NCI-H460 (cell line): ENCODE data around the gene DQX1. TPM values are rescaled to one million over a fixed set of nuclear protein-coding genes. Genes with fewer than 3 reads are reported as not detected.
"Not testable (repeated sequence)": the region's sequence is repeated elsewhere in the genome, so short reads cannot be mapped to it uniquely, and the experiment has no call there.

ENCODE experiments used
- DNase-seq: peaks from one replicate; pipeline ENCODE4 v3.0.0-alpha.2; 2016; ENCODE audit warnings: low read depth; ENCODE audit errors: extremely low read depth
- polyA plus RNA-seq: library from polyadenylated mRNA; depleted of rRNA; stranded (reverse); fragments of >200 nt; gene quantifications from 2 replicates; pipeline ENCODE4 v1.2.3, GENCODE V29; 2014; cell fraction: nucleus; rRNA removed
- total RNA-seq: library from RNA; depleted of rRNA; stranded (reverse); fragments of >200 nt; shearing (Covaris generic); gene quantifications from 2 replicates; pipeline ENCODE4 v1.2.3, GENCODE V29; 2014; rRNA removed

The DQX1 gene
- 0.12 TPM in 1 of 2 replicates, not detected in the other for total RNA-seq
- 0.35 and 0.38 TPM in 2 replicates for polyA plus RNA-seq

- no peak for DNase-seq
Measured at GRCh38 chr2:74525717-74526648, at the start of gene DQX1. DQX1 (minus strand) TSS chr2:74526231; CDS start chr2:74525729, 502 bp downstream.

DNA sequence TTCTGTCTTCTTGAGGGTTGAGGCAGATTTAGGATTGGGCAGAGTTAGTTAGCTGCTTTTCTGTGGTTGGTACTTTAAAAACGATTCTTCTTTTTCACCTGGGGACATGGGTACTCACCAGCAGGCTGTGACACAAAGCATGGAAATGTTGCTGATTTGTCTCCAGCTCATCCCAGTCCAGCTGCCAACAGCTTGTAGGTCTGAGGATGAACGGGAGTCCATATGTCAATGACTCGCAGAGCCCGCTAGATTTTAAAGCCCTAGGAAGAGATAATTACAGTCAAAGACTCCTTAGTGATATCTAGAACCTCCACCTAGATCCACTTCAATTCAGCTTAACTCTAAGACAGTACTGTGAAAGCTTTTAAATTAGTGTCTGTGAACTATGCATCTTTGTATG, 49.3 kb upstream of the DQX1 start:
- no peak for DNase-seq

DNA sequence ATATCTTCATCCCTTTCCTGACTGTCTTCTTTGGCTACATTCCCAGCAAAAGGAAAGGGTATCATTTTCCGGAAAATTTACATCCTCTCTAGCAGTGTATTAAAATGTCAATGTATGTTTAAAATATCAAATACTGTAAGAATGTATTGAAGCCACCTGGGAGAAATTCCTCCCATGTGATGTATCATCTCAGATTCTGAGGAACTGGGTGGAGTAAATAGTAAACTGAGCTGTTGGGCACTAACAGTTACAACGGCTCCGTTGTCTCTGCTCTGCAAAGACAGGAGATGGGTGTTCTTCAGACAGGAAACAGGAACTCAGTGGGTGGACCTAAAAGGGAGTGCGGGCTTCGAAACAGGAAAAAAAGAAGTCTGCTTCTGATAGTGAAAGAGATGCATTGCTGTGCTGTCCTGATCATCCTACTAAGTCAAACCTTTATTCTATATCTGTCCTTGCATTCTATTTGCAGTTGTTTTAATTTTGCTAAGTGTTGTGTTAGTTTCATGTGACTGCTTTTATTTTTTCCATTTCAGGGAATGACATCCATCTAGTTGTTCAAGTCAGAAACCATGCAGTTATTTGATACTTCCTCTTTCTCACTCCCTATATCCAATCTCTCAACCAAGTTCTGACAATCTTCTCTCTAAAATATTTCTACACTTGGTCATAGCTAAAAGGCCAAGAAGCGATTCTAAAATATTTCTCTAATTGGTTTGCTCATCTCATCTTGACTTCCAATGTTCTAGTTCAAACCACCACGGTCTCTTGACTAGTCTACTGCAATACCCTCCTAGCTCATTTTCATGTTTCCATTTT, 47.9 kb upstream of the DQX1 start:
- DNase-seq: peak; percentile 70

DNA sequence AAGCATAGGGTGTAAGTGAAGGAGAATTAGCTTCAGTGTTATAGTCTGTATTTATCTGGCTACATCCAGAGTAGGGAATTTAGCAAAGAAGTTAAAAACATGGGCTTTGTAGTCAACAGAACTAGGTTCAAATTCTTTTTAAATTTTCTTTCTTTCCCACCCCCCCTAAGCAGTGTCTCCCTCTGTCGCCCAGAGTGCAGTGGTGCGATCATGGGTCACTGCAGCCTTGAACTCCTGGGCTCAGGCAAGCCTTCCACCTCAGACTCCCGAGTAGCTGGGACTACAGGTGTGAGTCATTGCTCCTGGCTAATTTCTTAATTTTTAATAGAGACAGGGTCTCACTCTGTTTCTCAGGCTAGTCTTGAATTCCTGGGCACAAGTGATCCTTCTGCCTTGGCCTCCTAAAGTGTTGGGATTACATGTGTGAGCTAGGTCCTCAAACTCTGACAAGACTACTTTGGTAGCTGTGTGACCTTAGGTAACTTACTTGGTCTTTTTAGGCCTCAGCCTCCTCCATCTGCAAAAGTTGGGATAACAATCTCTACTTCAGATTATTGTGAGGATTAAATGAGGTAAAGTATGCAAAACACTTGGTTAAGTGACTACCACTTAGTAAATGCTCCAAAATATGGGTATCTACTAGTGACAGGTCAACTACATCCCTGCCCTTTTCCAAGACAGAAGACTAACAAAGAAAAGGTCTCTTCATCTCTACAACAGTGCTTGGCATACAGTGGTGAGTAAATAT, 46.3 kb upstream of the DQX1 start:
- no peak for DNase-seq

DNA sequence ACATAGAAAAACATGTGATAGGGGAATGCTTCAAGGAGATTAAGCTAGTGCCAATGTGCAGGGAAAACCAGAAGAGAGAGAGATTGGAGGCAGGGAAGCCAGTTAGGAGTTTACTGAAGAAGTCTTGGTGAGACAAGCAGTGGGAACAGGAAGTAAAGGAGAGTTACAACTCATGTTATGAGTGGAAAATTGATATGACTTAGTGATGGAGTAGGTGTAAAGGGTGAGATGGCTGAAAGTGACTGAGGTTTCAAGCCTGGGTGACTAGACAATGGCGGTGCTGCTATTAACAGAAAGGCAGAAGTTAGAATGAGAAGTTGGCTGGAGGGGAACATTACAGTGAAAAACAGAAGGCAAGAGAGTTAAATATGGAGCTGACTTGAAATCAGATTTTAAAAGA, 45.0 kb upstream of the DQX1 start:
- no peak for DNase-seq

- no peak for DNase-seq
Measured at GRCh38 chr2:74569686-74570085, 43.7 kb upstream of the DQX1 start.

DNA sequence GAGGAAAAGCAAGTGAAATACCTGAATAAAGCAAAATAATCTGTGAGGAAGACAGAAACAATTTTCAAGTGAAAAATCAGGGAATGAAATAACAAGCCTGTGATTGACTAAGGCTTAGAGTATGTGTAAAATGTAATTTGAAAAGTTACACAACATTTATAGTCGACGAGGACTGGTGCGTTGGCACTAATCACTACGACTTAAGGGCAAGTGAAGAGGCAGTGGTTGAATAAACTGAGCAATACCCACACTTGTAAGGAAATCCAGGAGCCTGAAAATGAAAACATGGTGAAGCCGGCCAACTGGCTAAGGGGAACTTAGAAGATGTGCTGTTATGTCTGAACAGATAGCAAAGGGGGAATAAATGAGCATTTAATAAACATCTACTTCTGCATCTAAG, 41.9 kb upstream of the DQX1 start:
- peak; percentile 73 for DNase-seq

DNA sequence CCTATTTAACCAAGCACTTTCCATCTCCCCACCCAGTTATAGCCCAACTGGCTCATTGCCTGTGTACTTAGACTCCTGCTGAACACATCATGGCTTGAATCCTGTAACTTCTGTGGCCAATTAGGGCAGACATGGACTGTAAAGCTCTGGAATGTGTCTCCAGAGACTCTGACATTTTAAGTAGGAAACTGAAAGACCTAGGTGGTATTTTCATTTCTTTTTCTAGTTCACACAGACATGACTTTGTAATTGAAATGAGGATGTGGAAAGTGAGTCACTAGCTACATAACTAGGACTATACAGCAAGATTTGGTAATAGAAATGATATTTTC, 40.7 kb upstream of the DQX1 start:
- DNase-seq: peak; percentile 78

GRCh38 chr2:74566076-74566753, 40.2 kb upstream of the DQX1 start:
- no peak for DNase-seq

- no peak for DNase-seq
Measured at GRCh38 chr2:74564222-74564621, 38.2 kb upstream of the DQX1 start.

DNA sequence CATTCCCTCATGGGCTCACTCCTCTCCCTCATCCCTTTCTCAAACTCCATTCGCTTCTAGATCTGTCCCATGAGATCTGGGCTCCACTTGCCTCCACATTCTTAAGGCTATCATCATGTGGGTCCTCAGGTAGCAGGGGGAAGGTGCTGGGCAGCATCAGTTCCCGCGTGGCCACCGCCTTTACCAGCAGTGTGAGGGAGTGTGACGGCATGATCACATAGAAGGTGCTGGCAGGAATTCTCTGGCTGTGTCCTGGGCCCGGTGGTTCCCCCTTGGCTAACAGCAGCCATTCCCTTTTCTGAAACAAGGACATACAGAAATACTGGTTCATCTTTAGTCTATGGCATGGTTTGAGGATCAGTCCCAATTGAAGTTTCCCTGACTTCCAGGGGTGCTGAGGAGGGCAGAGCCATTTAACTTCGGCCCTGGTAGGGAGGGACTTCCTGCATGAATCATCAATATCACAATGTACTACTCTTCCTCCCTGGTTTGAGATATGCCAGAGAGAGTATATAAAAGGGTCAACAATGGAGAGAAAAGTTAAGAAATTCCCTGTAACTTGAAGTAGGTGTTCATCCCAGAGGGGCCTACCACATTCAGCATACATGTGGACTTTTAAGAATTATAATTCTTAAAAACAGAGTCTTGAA, 36.2 kb upstream of the DQX1 start:
- no peak for DNase-seq

- DNase-seq: not testable (repeated sequence)
Measured at GRCh38 chr2:74561022-74561421, 35.0 kb upstream of the DQX1 start.

- DNase-seq: no peak
Measured at GRCh38 chr2:74560591-74560990, 34.6 kb upstream of the DQX1 start.

DNA sequence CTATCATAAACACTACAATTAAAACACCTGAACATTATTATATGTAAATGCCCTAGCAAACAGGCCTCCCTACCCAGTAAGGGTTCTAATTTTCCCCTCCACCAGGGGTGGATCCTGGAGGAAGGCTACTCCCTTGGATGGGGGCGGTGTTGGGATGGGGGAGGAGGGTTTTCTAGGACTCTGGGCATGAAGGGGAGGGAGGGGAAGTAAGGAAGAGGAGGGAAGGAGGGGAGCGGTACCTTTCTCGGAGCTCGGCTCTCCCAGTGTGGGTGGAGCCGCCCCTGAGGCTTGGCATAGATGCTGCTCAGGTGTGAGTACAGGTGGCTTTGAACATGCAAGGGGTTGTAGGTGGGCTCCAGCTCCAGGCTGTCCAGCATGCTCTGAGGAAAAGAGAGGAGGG, 33.9 kb upstream of the DQX1 start:
- DNase-seq: no peak

DNA sequence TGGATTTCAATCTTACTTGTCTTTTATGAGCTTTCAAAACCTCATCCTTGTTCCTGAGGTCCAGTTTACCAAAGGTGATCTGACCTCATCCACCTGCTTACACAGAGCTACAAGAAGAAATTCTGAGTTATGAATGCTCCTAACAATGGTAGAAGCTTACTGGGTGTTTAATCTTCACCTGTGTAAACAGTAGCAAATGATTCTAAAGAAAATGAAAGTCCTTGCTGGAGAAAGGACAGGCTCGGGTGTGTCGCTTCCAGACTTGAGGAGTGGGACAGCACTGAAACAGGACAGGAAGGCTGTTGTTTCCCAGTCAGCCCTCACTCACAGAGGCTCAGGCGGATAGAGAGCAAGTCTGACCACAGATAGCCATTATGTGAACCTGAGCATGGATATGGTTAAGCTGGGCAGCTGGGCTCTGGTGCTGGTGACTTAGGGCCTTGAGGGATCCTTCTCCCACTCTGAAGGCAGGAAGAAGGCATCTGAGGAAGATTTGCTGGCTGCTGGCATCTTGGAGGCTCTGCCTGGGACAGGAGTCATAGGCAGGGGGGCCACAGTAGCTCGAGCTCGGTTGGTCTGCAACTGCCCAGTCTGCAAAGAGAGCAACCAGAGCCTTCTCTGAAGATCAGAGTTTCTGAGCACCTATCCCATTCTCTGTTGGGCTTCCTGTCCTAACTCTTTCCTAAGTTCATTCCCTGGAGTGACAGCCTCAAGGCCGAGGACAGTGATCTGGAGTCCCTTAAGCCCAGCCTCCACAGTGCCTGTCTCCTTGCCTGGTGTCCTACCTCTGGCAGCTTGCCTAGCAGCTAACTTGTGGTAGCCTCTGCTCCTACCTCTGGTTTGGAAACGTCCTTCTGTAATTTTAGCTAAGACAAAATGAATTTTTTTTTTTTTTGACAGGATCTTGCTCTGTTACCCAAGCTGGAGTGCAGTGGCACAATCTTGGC, 32.5 kb upstream of the DQX1 start:
- DNase-seq: no peak

- no peak for DNase-seq
Measured at GRCh38 chr2:74556831-74557370, 30.9 kb upstream of the DQX1 start.

GRCh38 chr2:74556159-74556558, 30.1 kb upstream of the DQX1 start:
- no peak for DNase-seq

GRCh38 chr2:74555610-74556103, 29.6 kb upstream of the DQX1 start:
- no peak for DNase-seq
